Measurements from ENCODE around the gene CLDN9. TPM values are rescaled to one million over a fixed set of nuclear protein-coding genes. Genes with fewer than 3 reads are reported as not detected.

Gene CLDN9
- total and polyA plus RNA-seq, 4 donors = 0.05 to 0.32 (median 0.25) TPM

- DNase-seq (ENCODE audit: low spot score) = no peak
- 46% methylated on average over 9 of the region's 9 CpGs for WGBS
- Histone ChIP-seq H3K4me3 (ENCODE audit: low read depth in 1 of 3, low read length in 3 of 3) (peak overlapping the region; percentile 2 to 89 (median 21)), H3K27me3 (ENCODE audit: control insufficient read depth in 4 of 4, insufficient read depth in 4 of 4, low read length in 3 of 4) (no peaks in the 10 kb centered on the region), H3K4me1 (ENCODE audit: control insufficient read depth in 4 of 4, insufficient read depth in 4 of 4, low read length in 3 of 4) (peaks cover 6 to 22% (median 20%) of the 10 kb centered on the region in 4 donors), H3K9me3 (ENCODE audit: control insufficient read depth in 4 of 4, low read length in 3 of 4) (no peaks in the 10 kb centered on the region), H3K27ac (ENCODE audit: low read depth in 1 of 2, low read length in 2 of 2) (peak overlapping the region; percentile 85 to 89), H3K9ac (ENCODE audit: low read depth in 1 of 2, low read length in 2 of 2) (peak overlapping the region in 1 of 2 donors; percentile 23), H3K36me3 (ENCODE audit: control insufficient read depth in 4 of 4, insufficient read depth in 3 of 4, low read depth in 1 of 4, low read length in 3 of 4) (no peaks in the 10 kb centered on the region)
- TF ChIP-seq EGR1 (IDR thresholded peaks at IDR 0.05; ENCODE audit: low read depth in 2 of 2) (no peak), MAX (IDR thresholded peaks at IDR 0.05) (no peak), ATF3 (IDR thresholded peaks at IDR 0.05) (no peak), NR2F2 (IDR thresholded peaks at IDR 0.05) (peak; percentile 4), SP1 (IDR thresholded peaks at IDR 0.05) (no peak)
Measured at GRCh38 chr16:3059723-3060242, 47.1 kb downstream of the CLDN9 start.

- Histone ChIP-seq H3K36me3 (ENCODE audit: control insufficient read depth in 4 of 4, insufficient read depth in 3 of 4, low read depth in 1 of 4, low read length in 3 of 4) (no peaks in the 10 kb centered on the region), H3K9ac (ENCODE audit: low read depth in 1 of 2, low read length in 2 of 2) (no peak overlapping the region), H3K9me3 (ENCODE audit: control insufficient read depth in 4 of 4, low read length in 3 of 4) (no peaks in the 10 kb centered on the region), H3K4me1 (ENCODE audit: control insufficient read depth in 4 of 4, insufficient read depth in 4 of 4, low read length in 3 of 4) (peaks cover 6 to 26% (median 22%) of the 10 kb centered on the region in 4 donors), H3K27ac (ENCODE audit: low read depth in 1 of 2, low read length in 2 of 2) (peak overlapping the region; percentile 85 to 89), H3K4me3 (ENCODE audit: low read depth in 1 of 3, low read length in 3 of 3) (no peak overlapping the region), H3K27me3 (ENCODE audit: control insufficient read depth in 4 of 4, insufficient read depth in 4 of 4, low read length in 3 of 4) (no peaks in the 10 kb centered on the region)
- TF ChIP-seq REST (IDR thresholded peaks at IDR 0.05) (no peak), HNF4A (conservative IDR thresholded peaks at IDR 0.05) (peak; percentile 30 to 72), NR2F2 (IDR thresholded peaks at IDR 0.05) (no peak), FOXA1 (IDR thresholded peaks at IDR 0.05) (no peak), HNF4G (IDR thresholded peaks at IDR 0.05) (no peak), RXRA (IDR thresholded peaks at IDR 0.05) (peak in 1 of 2 donors; percentile 36), SP1 (IDR thresholded peaks at IDR 0.05) (peak; percentile 27)
- no peak for DNase-seq (ENCODE audit: low spot score)
- WGBS = 72% methylated on average over 14 of the region's 14 CpGs
Measured at GRCh38 chr16:3060339-3061127, 47.8 kb downstream of the CLDN9 start.

GRCh38 chr16:3062553-3062952 is 49.8 kb downstream of the CLDN9 start:
- TF ChIP-seq TAF1 (conservative IDR thresholded peaks at IDR 0.05) = no peak
- peak; percentile 56 for TF ChIP-seq NR2F2 (IDR thresholded peaks at IDR 0.05)
- H3K4me1 ChIP-seq (ENCODE audit: control insufficient read depth in 4 of 4, insufficient read depth in 4 of 4, low read length in 3 of 4) = peaks cover 6 to 26% (median 22%) of the 10 kb centered on the region in 4 donors
- no peak overlapping the region for H3K4me3 ChIP-seq (ENCODE audit: low read depth in 1 of 3, low read length in 3 of 3)
- no peaks in the 10 kb centered on the region for H3K27me3 ChIP-seq (ENCODE audit: control insufficient read depth in 4 of 4, insufficient read depth in 4 of 4, low read length in 3 of 4)
- no peak overlapping the region for H3K9ac ChIP-seq (ENCODE audit: low read depth in 1 of 2, low read length in 2 of 2)
- H3K9me3 ChIP-seq (ENCODE audit: control insufficient read depth in 4 of 4, low read length in 3 of 4) = no peaks in the 10 kb centered on the region
- WGBS = 90% methylated on average over 6 of the region's 6 CpGs
- no peaks in the 10 kb centered on the region for H3K36me3 ChIP-seq (ENCODE audit: control insufficient read depth in 4 of 4, insufficient read depth in 3 of 4, low read depth in 1 of 4, low read length in 3 of 4)
- no peak overlapping the region for H3K27ac ChIP-seq (ENCODE audit: low read depth in 1 of 2, low read length in 2 of 2)
- DNase-seq (ENCODE audit: low spot score) = no peak

All from liver (tissue), 9 donors.